A549 (cell line): ENCODE data around the gene MIA. TPM values are rescaled to one million over a fixed set of nuclear protein-coding genes. Genes with fewer than 3 reads are reported as not detected.

Experiments
- ATAC-seq, 2 experiments: fragments of 200-7000 bp in 1 of 2; fragments of >200 bp in 1 of 2; cut with Nextera tagmentation in 1 of 2; cut with Tn5 transposase in 1 of 2; 3 replicates each; pipeline versions ENCODE4 v1.8.0 to v1.9.1; 2018 to 2020; ENCODE audit warnings: mild to moderate bottlenecking in 1 of 2, moderate library complexity in 1 of 2
- CTCF ChIA-PET: fragments of 300-600 bp; sonication (Branson Sonifier 250); formaldehyde crosslinking; extraction: SDS; loops from one replicate; lab custom pipeline; 2021; ENCODE audit warnings: antibody characterized with exemption, inconsistent platforms; lab: Yijun Ruan, JAX
- POLR2A ChIA-PET: fragments of 350-600 bp; formaldehyde crosslinking; extraction: SDS; loops from one replicate; lab custom pipeline; 2021; ENCODE audit warnings: antibody characterized with exemption, inconsistent platforms; lab: Yijun Ruan, JAX
- DNase-seq, 2 experiments: peaks; one replicate each; pipeline versions ENCODE4 v3.0.0 to v3.0.0-alpha.2; 2011 to 2016; ENCODE audit warnings: low read depth in 1 of 2, low spot score in 1 of 2
- FAIRE-seq: peaks from 2 replicates; lab custom pipeline; 2011; peaks lifted over from hg19 to GRCh38; lab: Jason Lieb, UNC
- H3K27ac ChIP-seq, 2 experiments: fragments of >200 bp; sonication (Bioruptor Twin); formaldehyde crosslinking; 3 replicates each; pipeline ENCODE4 v1.5.1; 2016 to 2017
- H3K4me1 ChIP-seq: fragments of >200 bp; sonication (Bioruptor Twin); formaldehyde crosslinking; 3 replicates; pipeline ENCODE4 v1.6.1; 2016
- H3K4me2 ChIP-seq: fragments of >200 bp; sonication (Bioruptor Twin); formaldehyde crosslinking; 3 replicates; pipeline ENCODE4 v1.6.1; 2016
- H3K4me3 ChIP-seq: fragments of >200 bp; sonication (Bioruptor Twin); formaldehyde crosslinking; 3 replicates; pipeline ENCODE4 v1.5.1; 2016
- H3K9me3 ChIP-seq: fragments of >200 bp; sonication (Bioruptor Twin); formaldehyde crosslinking; 3 replicates; pipeline ENCODE4 v1.6.1; 2016
- ATOH8 ChIP-seq: fragments of 250-450 bp; sonication (Bioruptor Pico); IDR thresholded peaks from 2 replicates; pipeline ENCODE4 v1.5.0; 2020; ENCODE audit warnings: low read depth, mild to moderate bottlenecking, moderate library complexity
- BCL3 ChIP-seq: fragments of >200 bp; sonication (Bioruptor Twin); formaldehyde crosslinking; IDR thresholded peaks from 3 replicates; pipeline ENCODE4 v1.6.1; 2016
- BHLHE40 ChIP-seq: IDR thresholded peaks from 2 replicates; pipeline ENCODE4 v1.6.1; 2012; ENCODE audit warnings: low read depth, low read length, inconsistent platforms
- CBX2 ChIP-seq: fragments of 200-600 bp; sonication (generic); IDR thresholded peaks from 2 replicates; pipeline ENCODE4 v1.6.1; 2016; ENCODE audit warnings: low read depth, mild to moderate bottlenecking, borderline replicate concordance
- CEBPB ChIP-seq, 2 experiments: fragments of >200 bp in 1 of 2; sonication (Bioruptor Twin) in 1 of 2; formaldehyde crosslinking in 1 of 2; IDR thresholded peaks; 2 replicates each; pipeline ENCODE4 v1.6.1; 2012 to 2016
- CHD2 ChIP-seq: fragments of 150-350 bp; IDR thresholded peaks from 2 replicates; pipeline ENCODE4 v1.6.1; 2014; ENCODE audit warnings: low read length; ENCODE audit not compliant: partially characterized antibody
- CTCF ChIP-seq: fragments of >200 bp; sonication (Bioruptor Twin); formaldehyde crosslinking; IDR thresholded peaks from 3 replicates; pipeline ENCODE4 v1.5.1; 2016
- E2F6 ChIP-seq: IDR thresholded peaks from 2 replicates; pipeline ENCODE4 v1.6.1; 2012; ENCODE audit warnings: low read depth, borderline replicate concordance
- EP300 ChIP-seq, 2 experiments: fragments of >200 bp; sonication (Bioruptor Twin); formaldehyde crosslinking; IDR thresholded peaks; 2 replicates in 1 of 2; 3 replicates in 1 of 2; pipeline ENCODE4 v1.6.1; 2016 to 2017
- FOSL2 ChIP-seq, 2 experiments: fragments of 450-650 bp in 1 of 2; fragments of >200 bp in 1 of 2; sonication (Bioruptor Twin) in 1 of 2; formaldehyde crosslinking; IDR thresholded peaks; 2 replicates each; pipeline versions ENCODE4 v1.5.0 to v1.6.1; 2016 to 2020; ENCODE audit warnings: mild to moderate bottlenecking in 1 of 2, moderate library complexity in 1 of 2
- FOXS1 ChIP-seq: fragments of 250-450 bp; sonication (Bioruptor Pico); IDR thresholded peaks from 2 replicates; pipeline ENCODE4 v1.5.0; 2020; ENCODE audit warnings: mild to moderate bottlenecking, moderate library complexity
- HES2 ChIP-seq: fragments of >200 bp; sonication (Bioruptor Twin); formaldehyde crosslinking; IDR thresholded peaks from 2 replicates; pipeline ENCODE4 v1.6.1; 2016
- HOXA7 ChIP-seq: fragments of 250-450 bp; sonication (Bioruptor Pico); IDR thresholded peaks from 2 replicates; pipeline ENCODE4 v1.5.0; 2020; ENCODE audit warnings: mild to moderate bottlenecking, moderate library complexity
- JUN ChIP-seq, 2 experiments: fragments of >200 bp; sonication (Bioruptor Twin); formaldehyde crosslinking; IDR thresholded peaks; 2 replicates in 1 of 2; 3 replicates in 1 of 2; pipeline ENCODE4 v1.6.1; 2016 to 2017
- MAX ChIP-seq: IDR thresholded peaks from 2 replicates; pipeline ENCODE4 v1.6.1; 2012
- MAZ ChIP-seq: fragments of 150-350 bp; IDR thresholded peaks from 2 replicates; pipeline ENCODE4 v1.6.1; 2014; ENCODE audit warnings: antibody characterized with exemption, low read depth, low read length, borderline replicate concordance
- MYC ChIP-seq: IDR thresholded peaks from 2 replicates; pipeline ENCODE4 v1.6.1; 2012; ENCODE audit warnings: mild to moderate bottlenecking, inconsistent platforms, low read length, improper control_type of control experiment, borderline replicate concordance
- PBX3 ChIP-seq: IDR thresholded peaks from 2 replicates; pipeline ENCODE4 v1.6.1; 2012
- PHF8 ChIP-seq: fragments of 200-600 bp; sonication (generic); IDR thresholded peaks from 2 replicates; pipeline ENCODE4 v1.6.1; 2016; ENCODE audit warnings: low read depth, mild to moderate bottlenecking, antibody characterized with exemption, moderate library complexity, borderline replicate concordance
- POLR2A ChIP-seq: IDR thresholded peaks from 2 replicates; pipeline ENCODE4 v1.6.1; 2012; ENCODE audit warnings: mild to moderate bottlenecking, low read length
- RFX5 ChIP-seq: fragments of 450-650 bp; IDR thresholded peaks from 2 replicates; pipeline ENCODE4 v1.7.1; 2014; ENCODE audit warnings: antibody characterized with exemption, mild to moderate bottlenecking, moderate library complexity
- SMC3 ChIP-seq: fragments of >200 bp; sonication (Bioruptor Twin); formaldehyde crosslinking; IDR thresholded peaks from 3 replicates; pipeline ENCODE4 v1.6.1; 2018; ENCODE audit warnings: inconsistent platforms
- TFCP2L1 ChIP-seq: fragments of 250-450 bp; sonication (Bioruptor Pico); IDR thresholded peaks from 2 replicates; pipeline ENCODE4 v1.5.0; 2021; ENCODE audit warnings: mild to moderate bottlenecking
- USF2 ChIP-seq: fragments of 450-650 bp; IDR thresholded peaks from 2 replicates; pipeline ENCODE4 v1.6.1; 2014; ENCODE audit warnings: antibody characterized with exemption
- ZC3H11A ChIP-seq: fragments of 450-650 bp; IDR thresholded peaks from 2 replicates; pipeline ENCODE4 v1.6.1; 2014; ENCODE audit warnings: antibody characterized with exemption, mild to moderate bottlenecking
- WGBS: methylation state at CpG from one replicate; pipeline ENCODE4 v1.1.6; 2017; ENCODE audit errors: missing lambda C conversion rate; 5-methylcytosine and 5-hydroxymethylcytosine counted together
- polyA plus RNA-seq, 4 experiments: library from polyadenylated mRNA; depleted of rRNA in 3 of 4; stranded (reverse); fragments of >200 nt; fragmentation: RNase III in 1 of 4; extraction: RNeasy Plus Mini Kit Qiagen cat#74134 plus additional on column Dnase treatment in 1 of 4; gene quantifications; 2 replicates in 3 of 4; 3 replicates in 1 of 4; pipeline ENCODE4 v1.2.3, GENCODE V29; 2011 to 2017

MIA gene
- polyA plus RNA-seq, 2 of the 4 experiments (the other 2 are of a cell fraction) = not detected

GRCh38 chr19:40798683-40799557, 23.6 kb downstream of the MIA start, which contains the start of gene EGLN2:
EGLN2 (plus strand) TSS chr19:40799191; CDS start chr19:40800573, 1,382 bp downstream.
- POLR2A ChIA-PET = interaction anchor here (0.6 to 2.3 kb wide), 22 partner anchors 9 to 465 kb away, joined by 3 to 76 read pairs (median 4); partner anchors contain the start of genes ACTMAP, C19orf47, COQ8B and HNRNPUL1
- peak; percentile 86 to 92 for ATAC-seq
- peak within 1 kb of the TSS; percentile 84 for H3K4me3 ChIP-seq
- H3K4me1 ChIP-seq = peaks cover 47% of the 10 kb centered on the region
- H3K9me3 ChIP-seq = no peaks in the 10 kb centered on the region
- peak; percentile 48 for TF ChIP-seq PHF8
- peak in 1 of 2 experiments; percentile 32; a peak in 1 of 5 replicates for TF ChIP-seq EP300 (IDR thresholded peaks at IDR 0.05)
- TF ChIP-seq FOSL2 (IDR thresholded peaks at IDR 0.05) = no peak
- no peak for TF ChIP-seq FOSL2 (CRISPR knock-in tag; IDR thresholded peaks at IDR 0.05)
- peak; percentile 11; the same call in 1 of the 3 replicates for TF ChIP-seq SMC3
- TF ChIP-seq FOXS1 (CRISPR knock-in tag) = no peak
- TF ChIP-seq CEBPB (IDR thresholded peaks at IDR 0.05) = no peak; a peak in 1 of 4 replicates
- no peak for TF ChIP-seq HOXA7 (CRISPR knock-in tag)
- no peak for TF ChIP-seq HES2
- peak; percentile 55; the same call in 1 of the 2 replicates for TF ChIP-seq MYC
- TF ChIP-seq BHLHE40 = peak; percentile 90
- TF ChIP-seq MAZ = peak; percentile 97
- no peak; the same call in 2 of the 3 replicates for TF ChIP-seq CTCF
- TF ChIP-seq CBX2 = no peak
- TF ChIP-seq MAX = peak; percentile 87
- TF ChIP-seq CHD2 = peak; percentile 59
- TF ChIP-seq POLR2A = peak; percentile 81
- TF ChIP-seq BCL3 = peak; percentile 62; the same call in 2 of the 3 replicates
- TF ChIP-seq PBX3 = peak; percentile 64; the same call in 1 of the 2 replicates
- no peak for TF ChIP-seq ATOH8 (CRISPR knock-in tag)
- peak; percentile 10; the same call in 1 of the 2 replicates for TF ChIP-seq E2F6
- TF ChIP-seq ZC3H11A = no peak
- peak; percentile 79; the same call in 1 of the 2 replicates for TF ChIP-seq RFX5
- peak; percentile 83 for TF ChIP-seq USF2
- TF ChIP-seq JUN (IDR thresholded peaks at IDR 0.05) = peak; percentile 80 to 96; a peak in 3 of 5 replicates
- no peak for TF ChIP-seq TFCP2L1 (CRISPR knock-in tag)
- TF ChIP-seq, all 56 proteins: peak for 15
- FAIRE-seq = peak; percentile 95
- Histone ChIP-seq H3K4me2 (peak within 1 kb of the TSS; percentile 96), H3K27ac (peak within 1 kb of the TSS; percentile 95 to 96)
- CTCF ChIA-PET = interaction anchor here (0.6 to 15.7 kb wide), 35 partner anchors 8 to 467 kb away, joined by 3 to 162 read pairs (median 5); partner anchors contain the start of genes ACTMAP, COQ8B, RAB4B and SNRPA
- DNase-seq = peak; percentile 99 to 100
- 2% methylated on average over 59 of the region's 110 CpGs for WGBS
